Vagina (tissue), 2 donors: Measurements from ENCODE around the gene B4GALNT3.

Source experiments
- CTCF ChIP-seq, 3 experiments: fragments of 450-650 bp in 2 of 3; fragments of 200-600 bp in 1 of 3; sonication (generic) in 1 of 3; IDR thresholded peaks; one replicate each; pipeline ENCODE4 v1.5.1; 2017 to 2019; ENCODE audit warnings: antibody characterized with exemption in 3 of 3, mild to moderate bottlenecking in 2 of 3, moderate library complexity in 2 of 3
- POLR2A ChIP-seq, 2 donors: fragments of 450-650 bp; IDR thresholded peaks; one replicate each; pipeline ENCODE4 v1.6.1; 2017; ENCODE audit warnings: antibody characterized with exemption in 2 of 2, mild to moderate bottlenecking in 2 of 2, moderate library complexity in 2 of 2
- POLR2AphosphoS5 ChIP-seq, 2 donors: sonication (generic); formaldehyde crosslinking; IDR thresholded peaks; one replicate each; pipeline ENCODE4 v1.9.0; 2017; ENCODE audit warnings: antibody characterized with exemption in 2 of 2, mild to moderate bottlenecking in 2 of 2, low read depth in 1 of 2; ENCODE audit not compliant: insufficient read depth in 1 of 2

GRCh38 chr12:563787-564298 lies 104.1 kb downstream of the B4GALNT3 start:
- TF ChIP-seq POLR2A (IDR thresholded peaks at IDR 0.05) (no peak), CTCF (IDR thresholded peaks at IDR 0.05) (no peak), POLR2AphosphoS5 (IDR thresholded peaks at IDR 0.05; ENCODE audit: insufficient read depth in 1 of 2, low read depth in 1 of 2) (no peak)
